CD4-positive, alpha-beta T cell (primary cell): ENCODE results near the gene MPPED2. TPM values are rescaled to one million over a fixed set of nuclear protein-coding genes. Genes with fewer than 3 reads are reported as not detected.

ENCODE experiments used
- ATAC-seq: fragments of 200-7000 bp; cut with Tn5 transposase; one replicate; pipeline ENCODE4 v1.10.0; 2022; ENCODE audit warnings: mild to moderate bottlenecking; ENCODE audit not compliant: poor library complexity
- CTCF ChIA-PET: fragments of 350-600 bp; sonication (Branson Sonifier 250); formaldehyde crosslinking; loops from one replicate; lab custom pipeline; 2021; ENCODE audit warnings: antibody characterized with exemption, inconsistent platforms; lab: Charles Lee
- POLR2A ChIA-PET: fragments of 350-600 bp; sonication (Branson Sonifier 250); formaldehyde crosslinking; loops from one replicate; lab custom pipeline; 2021; ENCODE audit warnings: antibody characterized with exemption, inconsistent platforms; lab: Charles Lee
- DNase-seq, 14 experiments: peaks; one replicate each; pipeline ENCODE4 v3.0.0-alpha.2; 2013 to 2020; ENCODE audit warnings: mixed read lengths in 2 of 14
- H3K27ac ChIP-seq, 2 donors: one replicate each; pipeline versions ENCODE4 v1.5.1 to v1.7.0; 2013; ENCODE audit warnings: low read length in 2 of 2, low read depth in 1 of 2, mild to moderate bottlenecking in 1 of 2
- H3K27me3 ChIP-seq, 2 experiments: 1 replicate in 1 of 2; 2 replicates in 1 of 2; pipeline versions ENCODE4 v1.6.1 to v1.7.0; 2013; ENCODE audit warnings: low read length in 2 of 2, control low read depth in 1 of 2, mild to moderate bottlenecking in 1 of 2, moderate library complexity in 1 of 2; ENCODE audit not compliant: insufficient read depth in 2 of 2, control insufficient read depth in 1 of 2
- H3K36me3 ChIP-seq: one replicate; pipeline ENCODE4 v1.6.1; 2013; ENCODE audit warnings: low read length, control low read depth; ENCODE audit not compliant: insufficient read depth
- H3K4me1 ChIP-seq: one replicate; pipeline ENCODE4 v1.6.1; 2013; ENCODE audit warnings: low read length, control low read depth; ENCODE audit not compliant: insufficient read depth
- H3K4me3 ChIP-seq: one replicate; pipeline ENCODE4 v1.5.1; 2013; ENCODE audit warnings: mild to moderate bottlenecking, low read length, moderate library complexity
- H3K9me3 ChIP-seq, 2 experiments: 1 replicate in 1 of 2; 2 replicates in 1 of 2; pipeline versions ENCODE4 v1.6.1 to v1.7.0; 2013; ENCODE audit warnings: low read length in 2 of 2, mild to moderate bottlenecking in 2 of 2, control low read depth in 1 of 2, moderate library complexity in 1 of 2; ENCODE audit not compliant: control insufficient read depth in 1 of 2, insufficient read depth in 1 of 2
- H3K27ac Mint-ChIP-seq: one replicate; pipeline ENCODE4 v1.8.0; 2020; ENCODE audit warnings: mixed read lengths
- H3K27me3 Mint-ChIP-seq: one replicate; pipeline ENCODE4 v1.8.0; 2021; ENCODE audit warnings: mixed read lengths
- H3K36me3 Mint-ChIP-seq: one replicate; pipeline ENCODE4 v1.8.0; 2021; ENCODE audit warnings: low read depth, mixed read lengths
- H3K4me1 Mint-ChIP-seq: one replicate; pipeline ENCODE4 v1.8.0; 2021; ENCODE audit warnings: low read depth, mixed read lengths
- H3K4me3 Mint-ChIP-seq: one replicate; pipeline ENCODE4 v1.8.0; 2020; ENCODE audit warnings: mild to moderate bottlenecking, mixed read lengths
- H3K9me3 Mint-ChIP-seq: one replicate; pipeline ENCODE4 v1.8.0; 2020; ENCODE audit warnings: mixed read lengths
- CTCF ChIP-seq: fragments of 200-600 bp; IDR thresholded peaks from one replicate; pipeline ENCODE4 v1.8.0; 2022; ENCODE audit warnings: antibody characterized with exemption, mild to moderate bottlenecking
- intact Hi-C, 2 experiments: fragments of 100-400 bp; cut with DNase I in 1 of 2; cut with micrococcal nuclease in 1 of 2; formaldehyde crosslinking; loops; one replicate each; pipeline versions ENCODE4 v1.15.1 to v1.9.0; 2023 to 2025; cut with DNase I, micrococcal nuclease
- total RNA-seq, 174 experiments: library from RNA in 2 of 174; stranded (reverse) in 2 of 174; gene quantifications; one replicate each; pipeline ENCODE4 v1.2.3 and lab custom pipeline; 2021 to 2026

Gene MPPED2
- total RNA-seq, 2 experiments from 2014 or later = 0.96 to 1.7 TPM

- Mint-ChIP-seq H3K36me3 (no peaks in the 10 kb centered on the region), H3K27ac (no peak overlapping the region), H3K4me3 (no peak overlapping the region), H3K4me1 (no peaks in the 10 kb centered on the region), H3K27me3 (no peaks in the 10 kb centered on the region), H3K9me3 (no peaks in the 10 kb centered on the region)
- H3K36me3 ChIP-seq = no peaks in the 10 kb centered on the region
- ChIA-PET POLR2A (no interaction called here), CTCF (no interaction called here)
- no peaks in the 10 kb centered on the region for H3K27me3 ChIP-seq
- no peak overlapping the region for H3K27ac ChIP-seq
- intact Hi-C loops = no loop called here
- TF ChIP-seq CTCF = no peak
- no peak overlapping the region for H3K4me3 ChIP-seq
- ATAC-seq (no peak), DNase-seq (no peak)
- no peaks in the 10 kb centered on the region for H3K4me1 ChIP-seq
- no peaks in the 10 kb centered on the region for H3K9me3 ChIP-seq
Measured at GRCh38 chr11:30395751-30396150, 190.4 kb downstream of the MPPED2 start.

DNA sequence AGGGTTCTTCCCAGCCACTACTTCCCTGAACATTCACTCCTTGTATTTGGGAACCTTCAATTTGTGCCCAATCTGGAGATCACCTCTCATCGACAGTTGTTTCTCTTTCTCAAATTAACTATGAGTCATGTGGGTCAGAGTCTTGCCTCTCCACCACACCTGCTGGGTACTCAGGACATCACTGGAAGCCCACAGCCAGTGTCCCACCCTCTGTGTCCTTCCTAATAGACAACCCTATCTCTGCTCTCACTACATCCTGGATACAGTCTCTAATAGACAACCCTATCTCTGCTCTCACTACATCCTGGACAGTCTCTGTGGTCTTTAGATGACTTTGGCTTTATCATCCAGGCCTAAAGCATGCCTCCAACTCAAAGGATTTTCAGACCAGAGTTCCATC lies 193.1 kb downstream of the MPPED2 start:
- intact Hi-C loops = no loop called here
- H3K27me3 Mint-ChIP-seq = no peaks in the 10 kb centered on the region
- ATAC-seq (no peak), DNase-seq (no peak)
- ChIA-PET CTCF (no interaction called here), POLR2A (no interaction called here)
- TF ChIP-seq CTCF = no peak
- Histone ChIP-seq H3K27me3 (no peaks in the 10 kb centered on the region), H3K36me3 (no peaks in the 10 kb centered on the region), H3K4me3 (no peak overlapping the region), H3K4me1 (no peaks in the 10 kb centered on the region), H3K9me3 (no peaks in the 10 kb centered on the region), H3K27ac (no peak overlapping the region)
- no peaks in the 10 kb centered on the region for H3K36me3 Mint-ChIP-seq
- no peak overlapping the region for H3K27ac Mint-ChIP-seq
- H3K4me3 Mint-ChIP-seq = no peak overlapping the region
- H3K4me1 Mint-ChIP-seq = no peaks in the 10 kb centered on the region
- H3K9me3 Mint-ChIP-seq = no peaks in the 10 kb centered on the region

- no peaks in the 10 kb centered on the region for H3K4me1 ChIP-seq
- no peaks in the 10 kb centered on the region for H3K36me3 ChIP-seq
- DNase-seq (no peak), ATAC-seq (no peak)
- POLR2A ChIA-PET = no interaction called here
- Mint-ChIP-seq H3K4me3 (no peak overlapping the region), H3K27me3 (no peaks in the 10 kb centered on the region), H3K4me1 (no peaks in the 10 kb centered on the region), H3K9me3 (no peaks in the 10 kb centered on the region), H3K27ac (no peak overlapping the region), H3K36me3 (no peaks in the 10 kb centered on the region)
- no peak overlapping the region for H3K4me3 ChIP-seq
- intact Hi-C loops = no loop called here
- H3K27me3 ChIP-seq = no peaks in the 10 kb centered on the region
- CTCF ChIA-PET = no interaction called here
- no peaks in the 10 kb centered on the region for H3K9me3 ChIP-seq
- no peak overlapping the region for H3K27ac ChIP-seq
- TF ChIP-seq CTCF = no peak
Measured at GRCh38 chr11:30392221-30392784, 193.8 kb downstream of the MPPED2 start.
